ENCODE results near the gene CAT.

The CAT gene

DNA sequence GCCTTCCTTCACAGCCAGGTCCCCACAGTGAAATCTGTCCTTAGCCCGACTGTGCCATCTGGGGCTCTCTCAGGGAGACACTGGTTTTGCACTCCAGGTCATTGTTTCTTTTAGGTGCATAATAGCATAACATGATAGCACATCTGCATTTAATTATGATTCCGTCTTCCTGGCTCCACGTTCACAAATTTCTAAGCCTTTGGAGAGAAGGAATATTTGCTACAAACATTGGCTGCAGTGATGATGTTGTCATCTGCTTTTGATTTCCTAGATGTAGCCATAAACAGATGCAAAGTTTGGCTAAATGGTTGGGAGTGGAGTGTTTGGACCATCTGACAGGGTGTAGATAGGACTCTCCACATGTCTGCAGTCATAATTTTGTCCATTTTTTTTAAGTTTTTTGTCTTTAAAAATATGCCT, 12.0 kb upstream of the CAT start:
- H3K4me1 ChIP-seq (ENCODE audit: low read length): no peaks in the 10 kb centered on the region
- TF ChIP-seq, protein P1, sequence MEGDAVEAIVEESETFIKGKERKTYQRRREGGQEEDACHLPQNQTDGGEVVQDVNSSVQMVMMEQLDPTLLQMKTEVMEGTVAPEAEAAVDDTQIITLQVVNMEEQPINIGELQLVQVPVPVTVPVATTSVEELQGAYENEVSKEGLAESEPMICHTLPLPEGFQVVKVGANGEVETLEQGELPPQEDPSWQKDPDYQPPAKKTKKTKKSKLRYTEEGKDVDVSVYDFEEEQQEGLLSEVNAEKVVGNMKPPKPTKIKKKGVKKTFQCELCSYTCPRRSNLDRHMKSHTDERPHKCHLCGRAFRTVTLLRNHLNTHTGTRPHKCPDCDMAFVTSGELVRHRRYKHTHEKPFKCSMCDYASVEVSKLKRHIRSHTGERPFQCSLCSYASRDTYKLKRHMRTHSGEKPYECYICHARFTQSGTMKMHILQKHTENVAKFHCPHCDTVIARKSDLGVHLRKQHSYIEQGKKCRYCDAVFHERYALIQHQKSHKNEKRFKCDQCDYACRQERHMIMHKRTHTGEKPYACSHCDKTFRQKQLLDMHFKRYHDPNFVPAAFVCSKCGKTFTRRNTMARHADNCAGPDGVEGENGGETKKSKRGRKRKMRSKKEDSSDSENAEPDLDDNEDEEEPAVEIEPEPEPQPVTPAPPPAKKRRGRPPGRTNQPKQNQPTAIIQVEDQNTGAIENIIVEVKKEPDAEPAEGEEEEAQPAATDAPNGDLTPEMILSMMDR (IDR thresholded peaks at IDR 0.05; ENCODE audit: low read length): no peak
- TF ChIP-seq EZH2phosphoT487 (IDR thresholded peaks at IDR 0.05; ENCODE audit: low read length): no peak
- no peak for TF ChIP-seq EZH2 (optimal IDR thresholded peaks at IDR 0.05; ENCODE audit: low read depth, low read length)
- no peak overlapping the region for H3K27ac ChIP-seq (ENCODE audit: low read length)
- no peak for DNase-seq
- H3K9me3 ChIP-seq (replicated peaks; ENCODE audit: insufficient read depth, low read length): no peaks in the 10 kb centered on the region
- H3K9me2 ChIP-seq (replicated peaks; ENCODE audit: insufficient read depth, low read length): no peaks in the 10 kb centered on the region
- no peak overlapping the region for H2AFZ ChIP-seq (ENCODE audit: low read length)
- no peaks in the 10 kb centered on the region for H4K20me1 ChIP-seq (ENCODE audit: insufficient read depth, low read length)
- no peaks in the 10 kb centered on the region for H3K79me2 ChIP-seq (ENCODE audit: low read length)
- no peak overlapping the region for H3K4me3 ChIP-seq (ENCODE audit: low read length)
- H3K36me3 ChIP-seq (replicated peaks; ENCODE audit: insufficient read depth, low read length): no peaks in the 10 kb centered on the region
- H3K9ac ChIP-seq (ENCODE audit: low read length): no peak overlapping the region
- no peaks in the 10 kb centered on the region for H3F3A ChIP-seq (ENCODE audit: insufficient read depth, low read length)
- H3K27me3 ChIP-seq (replicated peaks; ENCODE audit: insufficient read depth, low read length): no peaks in the 10 kb centered on the region
- H3K4me2 ChIP-seq (ENCODE audit: low read depth, low read length): no peak overlapping the region

GRCh38 chr11:34427186-34427805, 11.4 kb upstream of the CAT start:
- no peaks in the 10 kb centered on the region for H3F3A ChIP-seq (ENCODE audit: insufficient read depth, low read length)
- no peaks in the 10 kb centered on the region for H3K36me3 ChIP-seq (replicated peaks; ENCODE audit: insufficient read depth, low read length)
- H3K79me2 ChIP-seq (ENCODE audit: low read length): no peaks in the 10 kb centered on the region
- H3K27me3 ChIP-seq (replicated peaks; ENCODE audit: insufficient read depth, low read length): no peaks in the 10 kb centered on the region
- H3K4me3 ChIP-seq (ENCODE audit: low read length): no peak overlapping the region
- H3K9ac ChIP-seq (ENCODE audit: low read length): no peak overlapping the region
- TF ChIP-seq, protein P1 (IDR thresholded peaks at IDR 0.05; ENCODE audit: low read length): no peak
- TF ChIP-seq EZH2phosphoT487 (IDR thresholded peaks at IDR 0.05; ENCODE audit: low read length) (no peak), EZH2 (optimal IDR thresholded peaks at IDR 0.05; ENCODE audit: low read depth, low read length) (no peak)
- no peak for DNase-seq
- no peak overlapping the region for H2AFZ ChIP-seq (ENCODE audit: low read length)
- H3K27ac ChIP-seq (ENCODE audit: low read length): no peak overlapping the region
- H3K9me3 ChIP-seq (replicated peaks; ENCODE audit: insufficient read depth, low read length): no peaks in the 10 kb centered on the region
- H3K4me1 ChIP-seq (ENCODE audit: low read length): no peaks in the 10 kb centered on the region
- no peaks in the 10 kb centered on the region for H4K20me1 ChIP-seq (ENCODE audit: insufficient read depth, low read length)
- H3K9me2 ChIP-seq (replicated peaks; ENCODE audit: insufficient read depth, low read length): no peaks in the 10 kb centered on the region
- H3K4me2 ChIP-seq (ENCODE audit: low read depth, low read length): no peak overlapping the region

- H4K20me1 ChIP-seq (ENCODE audit: insufficient read depth, low read length): no peaks in the 10 kb centered on the region
- no peaks in the 10 kb centered on the region for H3K79me2 ChIP-seq (ENCODE audit: low read length)
- H3K9me2 ChIP-seq (replicated peaks; ENCODE audit: insufficient read depth, low read length): no peaks in the 10 kb centered on the region
- H3K9me3 ChIP-seq (replicated peaks; ENCODE audit: insufficient read depth, low read length): no peaks in the 10 kb centered on the region
- H3K9ac ChIP-seq (ENCODE audit: low read length): no peak overlapping the region
- no peaks in the 10 kb centered on the region for H3F3A ChIP-seq (ENCODE audit: insufficient read depth, low read length)
- H3K27me3 ChIP-seq (replicated peaks; ENCODE audit: insufficient read depth, low read length): no peaks in the 10 kb centered on the region
- no peak overlapping the region for H3K4me3 ChIP-seq (ENCODE audit: low read length)
- no peak for DNase-seq
- peaks cover 7% of the 10 kb centered on the region for H3K4me1 ChIP-seq (ENCODE audit: low read length)
- H3K27ac ChIP-seq (ENCODE audit: low read length): no peak overlapping the region
- no peak overlapping the region for H2AFZ ChIP-seq (ENCODE audit: low read length)
- no peak overlapping the region for H3K4me2 ChIP-seq (ENCODE audit: low read depth, low read length)
- TF ChIP-seq, protein P1 (IDR thresholded peaks at IDR 0.05; ENCODE audit: low read length): no peak
- TF ChIP-seq EZH2 (optimal IDR thresholded peaks at IDR 0.05; ENCODE audit: low read depth, low read length) (no peak), EZH2phosphoT487 (IDR thresholded peaks at IDR 0.05; ENCODE audit: low read length) (no peak)
- H3K36me3 ChIP-seq (replicated peaks; ENCODE audit: insufficient read depth, low read length): no peaks in the 10 kb centered on the region
Observed at GRCh38 chr11:34431979-34432378, 6.8 kb upstream of the CAT start.

Data from MM.1S (cell line).